IMR-90 (cell line): ENCODE data around the gene PDE8B. TPM values are rescaled to one million over a fixed set of nuclear protein-coding genes. Genes with fewer than 3 reads are reported as not detected.

Experiments
- ATAC-seq: fragments of 200-7000 bp; cut with Tn5 transposase; 2 replicates; pipeline ENCODE4 v1.9.1; 2020; ENCODE audit warnings: low read depth, mild to moderate bottlenecking, moderate library complexity
- BruUV-seq: library from RNA; stranded (reverse); fragments of 400-500 nt; replicated peaks from 2 replicates; lab custom pipeline; 2021; lab: Mats Ljungman, UMichigan
- CTCF ChIA-PET: fragments of 300-600 bp; formaldehyde crosslinking; extraction: SDS; loops from one replicate; lab custom pipeline; 2021; ENCODE audit warnings: antibody characterized with exemption; lab: Yijun Ruan, JAX
- POLR2A ChIA-PET: fragments of 300-600 bp; sonication (Branson Sonifier 250); formaldehyde crosslinking; loops from one replicate; lab custom pipeline; 2022; ENCODE audit warnings: antibody characterized with exemption; ENCODE audit not compliant: unreplicated experiment; lab: Charles Lee
- DNase-seq: peaks from one replicate; pipeline ENCODE4 v3.0.0; 2013
- H2AFZ ChIP-seq: replicated peaks from 2 replicates; pipeline ENCODE3; 2013; ENCODE audit warnings: low read length, mild to moderate bottlenecking; ENCODE audit not compliant: poor library complexity
- H2AK5ac ChIP-seq: 2 replicates; pipeline ENCODE4 v1.6.1; 2013; ENCODE audit warnings: low read depth, low read length, inconsistent platforms
- H2AK9ac ChIP-seq: replicated peaks from 2 replicates; pipeline ENCODE3; 2013; ENCODE audit warnings: mild to moderate bottlenecking, low read depth, low read length, moderate library complexity; ENCODE audit not compliant: poor library complexity
- H2BK120ac ChIP-seq: 2 replicates; pipeline ENCODE4 v1.6.1; 2013; ENCODE audit warnings: low read depth, low read length, inconsistent platforms
- H2BK15ac ChIP-seq: 3 replicates; pipeline ENCODE4 v1.6.1; 2013; ENCODE audit warnings: low read depth, low read length, inconsistent platforms
- H2BK20ac ChIP-seq: 2 replicates; pipeline ENCODE4 v1.6.1; 2013; ENCODE audit warnings: low read depth, mild to moderate bottlenecking, inconsistent platforms, low read length, moderate library complexity
- H2BK5ac ChIP-seq: 2 replicates; pipeline ENCODE4 v1.6.1; 2013; ENCODE audit warnings: mild to moderate bottlenecking, low read depth, low read length, inconsistent platforms; ENCODE audit not compliant: poor library complexity, severe bottlenecking
- H3K14ac ChIP-seq: replicated peaks from 2 replicates; pipeline ENCODE4 v1.6.1; 2013; ENCODE audit warnings: low read depth, low read length, inconsistent platforms
- H3K18ac ChIP-seq: 2 replicates; pipeline ENCODE4 v1.6.1; 2013; ENCODE audit warnings: low read depth, low read length, control low read depth
- H3K23ac ChIP-seq: 2 replicates; pipeline ENCODE4 v1.6.1; 2013; ENCODE audit warnings: low read depth, low read length, inconsistent platforms
- H3K27ac ChIP-seq: 2 replicates; pipeline ENCODE4 v1.5.1; 2013; ENCODE audit warnings: mild to moderate bottlenecking, control low read depth, low read length; ENCODE audit not compliant: insufficient read depth
- H3K27me3 ChIP-seq: 2 replicates; pipeline ENCODE4 v1.6.1; 2013; ENCODE audit warnings: low read length; ENCODE audit not compliant: control insufficient read depth, insufficient read depth
- H3K36me3 ChIP-seq: 2 replicates; pipeline ENCODE4 v1.6.1; 2013; ENCODE audit warnings: low read length, mixed read lengths; ENCODE audit not compliant: control insufficient read depth, insufficient read depth
- H3K4ac ChIP-seq: 2 replicates; pipeline ENCODE4 v1.6.1; 2013; ENCODE audit warnings: low read depth, low read length, inconsistent platforms
- H3K4me1 ChIP-seq: 2 replicates; pipeline ENCODE4 v1.6.1; 2013; ENCODE audit warnings: low read length, mixed read lengths; ENCODE audit not compliant: control insufficient read depth, insufficient read depth
- H3K4me2 ChIP-seq: 2 replicates; pipeline ENCODE4 v1.6.1; 2013; ENCODE audit warnings: low read depth, mild to moderate bottlenecking, control low read depth, low read length, moderate library complexity
- H3K4me3 ChIP-seq: 2 replicates; pipeline ENCODE4 v1.5.1; 2013; ENCODE audit warnings: low read depth, mild to moderate bottlenecking, control low read depth, low read length, moderate library complexity; ENCODE audit not compliant: insufficient read depth
- H3K56ac ChIP-seq: 2 replicates; pipeline ENCODE4 v1.6.1; 2013; ENCODE audit warnings: low read length, inconsistent platforms; ENCODE audit not compliant: insufficient read depth; ENCODE audit errors: extremely low read depth
- H3K79me1 ChIP-seq, 2 experiments: 2 replicates each; pipeline ENCODE4 v1.6.1; 2013; ENCODE audit warnings: low read length in 2 of 2, inconsistent platforms in 1 of 2, low read depth in 1 of 2
- H3K9ac ChIP-seq: 2 replicates; pipeline ENCODE4 v1.6.1; 2013; ENCODE audit warnings: low read depth, low read length, control low read depth
- H3K9me1 ChIP-seq: 2 replicates; pipeline ENCODE4 v1.6.1; 2013; ENCODE audit warnings: low read length, inconsistent platforms; ENCODE audit not compliant: insufficient read depth
- H3K9me3 ChIP-seq: 2 replicates; pipeline ENCODE4 v1.6.1; 2013; ENCODE audit warnings: low read length; ENCODE audit not compliant: control insufficient read depth, insufficient read depth
- H4K20me1 ChIP-seq: 2 replicates; pipeline ENCODE4 v1.6.1; 2013; ENCODE audit warnings: low read length, inconsistent platforms; ENCODE audit not compliant: insufficient read depth
- H4K5ac ChIP-seq: 2 replicates; pipeline ENCODE4 v1.6.1; 2013; ENCODE audit warnings: mild to moderate bottlenecking, low read depth, low read length, control low read depth
- H4K8ac ChIP-seq, 2 experiments: 2 replicates each; pipeline ENCODE4 v1.6.1; 2013; ENCODE audit warnings: low read depth in 2 of 2, low read length in 2 of 2, control low read depth in 1 of 2, inconsistent platforms in 1 of 2
- H4K91ac ChIP-seq: 2 replicates; pipeline ENCODE4 v1.6.1; 2013; ENCODE audit warnings: low read depth, low read length, inconsistent platforms; ENCODE audit not compliant: insufficient read depth
- CEBPB ChIP-seq: IDR thresholded peaks from 2 replicates; pipeline ENCODE4 v1.6.1; 2012; ENCODE audit warnings: low read depth, low read length, improper control_type of control experiment
- CHD1 ChIP-seq: IDR thresholded peaks from 2 replicates; pipeline ENCODE4 v1.6.1; 2012; ENCODE audit warnings: low read depth, low read length, improper control_type of control experiment
- FOS ChIP-seq: fragments of 150-350 bp; IDR thresholded peaks from 2 replicates; pipeline ENCODE4 v1.6.1; 2016; ENCODE audit warnings: low read depth, low read length
- MAFK ChIP-seq: IDR thresholded peaks from 2 replicates; pipeline ENCODE4 v1.6.1; 2012; ENCODE audit warnings: low read depth, low read length, improper control_type of control experiment
- MAZ ChIP-seq: IDR thresholded peaks from 2 replicates; pipeline ENCODE4 v1.6.1; 2012; ENCODE audit warnings: low read depth, mild to moderate bottlenecking, low read length, improper control_type of control experiment, moderate library complexity, borderline replicate concordance
- MXI1 ChIP-seq: IDR thresholded peaks from 2 replicates; pipeline ENCODE4 v1.6.1; 2012; ENCODE audit warnings: low read depth, mild to moderate bottlenecking, low read length, moderate library complexity, borderline replicate concordance
- RAD21 ChIP-seq: IDR thresholded peaks from 2 replicates; pipeline ENCODE4 v1.6.1; 2012; ENCODE audit warnings: low read length, improper control_type of control experiment
- RCOR1 ChIP-seq: IDR thresholded peaks from 2 replicates; pipeline ENCODE4 v1.6.1; 2012; ENCODE audit warnings: mild to moderate bottlenecking, low read length, improper control_type of control experiment; ENCODE audit not compliant: insufficient replicate concordance
- RFX5 ChIP-seq: IDR thresholded peaks from 2 replicates; pipeline ENCODE4 v1.8.0; 2012; ENCODE audit warnings: low read depth, mild to moderate bottlenecking, low read length, moderate library complexity
- SMC3 ChIP-seq: fragments of 150-350 bp; IDR thresholded peaks from 2 replicates; pipeline ENCODE4 v1.6.1; 2016; ENCODE audit warnings: low read depth, mild to moderate bottlenecking, antibody characterized with exemption, low read length, moderate library complexity
- WGBS, 2 experiments: methylation state at CpG; one replicate each; pipeline versions ENCODE4 v1.1.5 to v1.1.7; 2013; ENCODE audit warnings: missing lambda C conversion rate in 2 of 2; ENCODE audit not compliant: insufficient read length in 1 of 2; ENCODE audit errors: extremely low coverage in 2 of 2; 5-methylcytosine and 5-hydroxymethylcytosine counted together
- dilution Hi-C: fragments of 300-500 bp; cut with HindIII; formaldehyde crosslinking; loops from one replicate; pipeline ENCODE4 v1.14.3; 2018; ENCODE audit warnings: low sequenced_read_pairs; ENCODE audit not compliant: unreplicated experiment
- in situ Hi-C: fragments of 300-500 bp; cut with MboI; formaldehyde crosslinking; loops from 3 replicates; pipeline ENCODE4 v1.14.3; 2019; ENCODE audit warnings: low sequenced_read_pairs, inconsistent platforms, mixed read lengths
- intact Hi-C: fragments of 100-400 bp; cut with micrococcal nuclease; formaldehyde crosslinking; loops from 2 replicates; pipeline ENCODE4 v1.10.0; 2022
- polyA plus RNA-seq, 3 experiments: library from polyadenylated mRNA; depleted of rRNA; stranded (reverse); fragments of >200 nt; gene quantifications; 2 replicates each; pipeline ENCODE4 v1.2.3, GENCODE V29; 2012; ENCODE audit warnings: low replicate concordance in 1 of 3
- total RNA-seq: library from RNA; depleted of rRNA; stranded (reverse); fragments of >200 nt; gene quantifications from 2 replicates; pipeline ENCODE4 v1.2.3, GENCODE V29; 2012
- TF ChIP-seq, protein P1 (sequence below): fragments of 150-350 bp; IDR thresholded peaks from 2 replicates; pipeline ENCODE4 v1.6.1; 2016; ENCODE audit warnings: low read depth, mild to moderate bottlenecking, low read length, moderate library complexity, borderline replicate concordance
- TF ChIP-seq, protein P2 (sequence below): conservative IDR thresholded peaks from 2 replicates; pipeline ENCODE4 v1.5.1; 2012; ENCODE audit warnings: mild to moderate bottlenecking, low read depth, low read length, improper control_type of control experiment

The PDE8B gene
- total and polyA plus RNA-seq, 2 of the 4 experiments (the other 2 are of a cell fraction), result under 0.01 to 0.03 TPM

DNA sequence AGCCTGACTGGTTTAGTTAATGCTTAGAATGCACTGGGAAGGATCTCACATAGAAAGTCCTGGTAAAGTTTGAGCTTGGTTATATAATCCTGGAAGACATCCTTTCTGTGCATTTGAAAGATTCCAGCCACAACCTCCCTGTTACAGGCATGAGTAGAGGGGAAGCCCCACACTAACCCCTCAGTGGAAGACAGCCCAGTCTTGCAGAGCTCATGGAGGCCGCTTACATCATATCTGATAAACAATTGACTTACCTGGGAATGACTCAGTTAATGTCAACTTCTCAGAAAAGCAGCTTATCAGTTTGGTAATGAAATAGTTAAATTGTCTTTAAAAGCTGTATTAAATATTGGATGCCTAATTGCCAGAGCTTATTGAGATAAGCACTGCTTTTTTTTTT lies 28.1 kb upstream of the PDE8B start:
- Histone ChIP-seq H2BK120ac (no peak overlapping the region), H4K20me1 (no peaks in the 10 kb centered on the region), H3K4me3 (no peak overlapping the region), H2AK5ac (no peak overlapping the region), H2AK9ac (no peak overlapping the region), H3K4ac (no peak overlapping the region), H3K18ac (no peak overlapping the region), H2AFZ (no peak overlapping the region), H3K23ac (no peak overlapping the region), H3K79me1 (no peaks in the 10 kb centered on the region), H2BK15ac (no peak overlapping the region), H3K27me3 (peaks cover 57% of the 10 kb centered on the region), H4K5ac (no peak overlapping the region), H3K56ac (no peak overlapping the region), H3K36me3 (no peaks in the 10 kb centered on the region), H3K9me3 (peaks cover 2% of the 10 kb centered on the region; the same call in 1 of the 2 replicates), H4K91ac (no peak overlapping the region), H3K27ac (no peak overlapping the region), H3K14ac (no peak overlapping the region), H3K4me2 (no peak overlapping the region), H3K9ac (no peak overlapping the region), H3K4me1 (no peaks in the 10 kb centered on the region), H2BK20ac (no peak overlapping the region), H3K9me1 (no peaks in the 10 kb centered on the region), H4K8ac (no peak overlapping the region), H2BK5ac (no peak overlapping the region)
- CTCF ChIA-PET, result interaction anchor here (0.8 to 1.0 kb wide), 2 partner anchors 8 to 15 kb away, joined by 3 to 4 read pairs; no protein-coding TSS in a partner anchor
- intact Hi-C loops (no loop called here), dilution Hi-C loops (no loop called here), in situ Hi-C loops (no loop called here)
- POLR2A ChIA-PET, result no interaction called here
- TF ChIP-seq RAD21 (no peak), MAFK (no peak), MXI1 (no peak), CHD1 (no peak), MAZ (no peak), SMC3 (no peak), FOS (no peak), RCOR1 (no peak), RFX5 (no peak), CEBPB (no peak)
- TF ChIP-seq, protein P1, sequence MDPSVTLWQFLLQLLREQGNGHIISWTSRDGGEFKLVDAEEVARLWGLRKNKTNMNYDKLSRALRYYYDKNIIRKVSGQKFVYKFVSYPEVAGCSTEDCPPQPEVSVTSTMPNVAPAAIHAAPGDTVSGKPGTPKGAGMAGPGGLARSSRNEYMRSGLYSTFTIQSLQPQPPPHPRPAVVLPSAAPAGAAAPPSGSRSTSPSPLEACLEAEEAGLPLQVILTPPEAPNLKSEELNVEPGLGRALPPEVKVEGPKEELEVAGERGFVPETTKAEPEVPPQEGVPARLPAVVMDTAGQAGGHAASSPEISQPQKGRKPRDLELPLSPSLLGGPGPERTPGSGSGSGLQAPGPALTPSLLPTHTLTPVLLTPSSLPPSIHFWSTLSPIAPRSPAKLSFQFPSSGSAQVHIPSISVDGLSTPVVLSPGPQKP, result no peak
- TF ChIP-seq, protein P2, sequence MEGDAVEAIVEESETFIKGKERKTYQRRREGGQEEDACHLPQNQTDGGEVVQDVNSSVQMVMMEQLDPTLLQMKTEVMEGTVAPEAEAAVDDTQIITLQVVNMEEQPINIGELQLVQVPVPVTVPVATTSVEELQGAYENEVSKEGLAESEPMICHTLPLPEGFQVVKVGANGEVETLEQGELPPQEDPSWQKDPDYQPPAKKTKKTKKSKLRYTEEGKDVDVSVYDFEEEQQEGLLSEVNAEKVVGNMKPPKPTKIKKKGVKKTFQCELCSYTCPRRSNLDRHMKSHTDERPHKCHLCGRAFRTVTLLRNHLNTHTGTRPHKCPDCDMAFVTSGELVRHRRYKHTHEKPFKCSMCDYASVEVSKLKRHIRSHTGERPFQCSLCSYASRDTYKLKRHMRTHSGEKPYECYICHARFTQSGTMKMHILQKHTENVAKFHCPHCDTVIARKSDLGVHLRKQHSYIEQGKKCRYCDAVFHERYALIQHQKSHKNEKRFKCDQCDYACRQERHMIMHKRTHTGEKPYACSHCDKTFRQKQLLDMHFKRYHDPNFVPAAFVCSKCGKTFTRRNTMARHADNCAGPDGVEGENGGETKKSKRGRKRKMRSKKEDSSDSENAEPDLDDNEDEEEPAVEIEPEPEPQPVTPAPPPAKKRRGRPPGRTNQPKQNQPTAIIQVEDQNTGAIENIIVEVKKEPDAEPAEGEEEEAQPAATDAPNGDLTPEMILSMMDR, result no peak
- ATAC-seq (no peak), DNase-seq (no peak)
- no CpG with 5 or more reads among the region's 1 CpG for WGBS, 2 experiments
- no TSS peak for BruUV-seq
